GM19438 (cell line): ENCODE measurements around the gene KRTAP10-9.
"Not testable (repeated sequence)": the region's sequence is repeated elsewhere in the genome, so short reads cannot be mapped to it uniquely, and the experiment has no call there.

ENCODE experiments used
- ATAC-seq: cut with Tn5 transposase; IDR thresholded peaks from one replicate; pipeline ENCODE4 v1.9.1; 2021; ENCODE audit warnings: low read depth; ENCODE audit not compliant: unreplicated experiment

The KRTAP10-9 gene

GRCh38 chr21:44656868-44657267, 30.0 kb downstream of the KRTAP10-9 start:
- ATAC-seq = no peak

GRCh38 chr21:44657635-44658540, 31.0 kb downstream of the KRTAP10-9 start, which contains the start of gene KRTAP12-3:
TSS of gene KRTAP12-3 (plus strand) at chr21:44657932. CDS start at chr21:44657980, 48 bp downstream.
- no peak for ATAC-seq

GRCh38 chr21:44658541-44658910, 31.6 kb downstream of the KRTAP10-9 start:
- ATAC-seq = no peak

GRCh38 chr21:44658913-44659595, 32.2 kb downstream of the KRTAP10-9 start:
- no peak for ATAC-seq

GRCh38 chr21:44661567-44661966, 34.7 kb downstream of the KRTAP10-9 start:
- not testable (repeated sequence) for ATAC-seq

- ATAC-seq = no peak
Observed at GRCh38 chr21:44664691-44665090, 37.8 kb downstream of the KRTAP10-9 start.

GRCh38 chr21:44666401-44667320, 39.8 kb downstream of the KRTAP10-9 start, which contains the start of gene KRTAP12-2:
TSS of gene KRTAP12-2 (minus strand) at chr21:44666927. CDS start at chr21:44666886, 41 bp downstream.
- ATAC-seq = no peak

GRCh38 chr21:44667612-44668011, 40.7 kb downstream of the KRTAP10-9 start:
- ATAC-seq = no peak

- no peak for ATAC-seq
Observed at GRCh38 chr21:44670642-44671432, 43.9 kb downstream of the KRTAP10-9 start.

GRCh38 chr21:44671911-44672310, 45.0 kb downstream of the KRTAP10-9 start:
- no peak for ATAC-seq

GRCh38 chr21:44677881-44678280, 51.0 kb downstream of the KRTAP10-9 start:
- no peak for ATAC-seq
